RWPE1 (cell line): ENCODE results near the gene GRIN2C.

Experiments used
- CTCF ChIA-PET: fragments of 350-600 bp; sonication (Branson Sonifier 250); formaldehyde crosslinking; extraction: SDS; loops from one replicate; lab custom pipeline; 2021; lab: Yijun Ruan, JAX
- POLR2A ChIA-PET: fragments of 400-600 bp; formaldehyde crosslinking; extraction: SDS; loops from one replicate; lab custom pipeline; 2020; ENCODE audit warnings: antibody characterized with exemption; ENCODE audit not compliant: low non-redundant PET; lab: Yijun Ruan, JAX
- DNase-seq: peaks from one replicate; pipeline ENCODE4 v3.0.0; 2012; ENCODE audit warnings: low spot score
- H3K27ac ChIP-seq: fragments of 450-650 bp; 2 replicates; pipeline ENCODE4 v1.5.1; 2017
- TF ChIP-seq, protein P1 (sequence below): fragments of 450-650 bp; conservative IDR thresholded peaks from 2 replicates; pipeline ENCODE4 v1.5.1; 2017; ENCODE audit warnings: low read depth, mild to moderate bottlenecking

The GRIN2C gene

GRCh38 chr17:74861662-74862107, 2.0 kb upstream of the GRIN2C start:
- POLR2A ChIA-PET = no interaction called here
- TF ChIP-seq, protein P1, sequence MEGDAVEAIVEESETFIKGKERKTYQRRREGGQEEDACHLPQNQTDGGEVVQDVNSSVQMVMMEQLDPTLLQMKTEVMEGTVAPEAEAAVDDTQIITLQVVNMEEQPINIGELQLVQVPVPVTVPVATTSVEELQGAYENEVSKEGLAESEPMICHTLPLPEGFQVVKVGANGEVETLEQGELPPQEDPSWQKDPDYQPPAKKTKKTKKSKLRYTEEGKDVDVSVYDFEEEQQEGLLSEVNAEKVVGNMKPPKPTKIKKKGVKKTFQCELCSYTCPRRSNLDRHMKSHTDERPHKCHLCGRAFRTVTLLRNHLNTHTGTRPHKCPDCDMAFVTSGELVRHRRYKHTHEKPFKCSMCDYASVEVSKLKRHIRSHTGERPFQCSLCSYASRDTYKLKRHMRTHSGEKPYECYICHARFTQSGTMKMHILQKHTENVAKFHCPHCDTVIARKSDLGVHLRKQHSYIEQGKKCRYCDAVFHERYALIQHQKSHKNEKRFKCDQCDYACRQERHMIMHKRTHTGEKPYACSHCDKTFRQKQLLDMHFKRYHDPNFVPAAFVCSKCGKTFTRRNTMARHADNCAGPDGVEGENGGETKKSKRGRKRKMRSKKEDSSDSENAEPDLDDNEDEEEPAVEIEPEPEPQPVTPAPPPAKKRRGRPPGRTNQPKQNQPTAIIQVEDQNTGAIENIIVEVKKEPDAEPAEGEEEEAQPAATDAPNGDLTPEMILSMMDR = no peak
- H3K27ac ChIP-seq = no peak overlapping the region
- CTCF ChIA-PET = interaction anchor here (0.7 to 4.0 kb wide), 8 partner anchors 9 to 204 kb away, joined by 3 to 30 read pairs (median 3); no protein-coding TSS in a partner anchor
- DNase-seq = no peak

GRCh38 chr17:74860872-74861661, 1.4 kb upstream of the GRIN2C start:
- CTCF ChIA-PET = interaction anchor here (0.6 to 1.9 kb wide), 7 partner anchors 8 to 204 kb away, joined by 3 to 10 read pairs (median 3); partner anchors contain the start of gene FDXR
- POLR2A ChIA-PET = no interaction called here
- DNase-seq = no peak
- H3K27ac ChIP-seq = no peak overlapping the region
- TF ChIP-seq, protein P1 = no peak

- TF ChIP-seq, protein P1 = no peak
- CTCF ChIA-PET = interaction anchor here (0.6 to 1.8 kb wide), 5 partner anchors 8 to 203 kb away, joined by 3 to 10 read pairs (median 3); partner anchors contain the start of gene FDXR
- no peak for DNase-seq
These were observed 665 bp upstream of the GRIN2C start for GRCh38 chr17:74860229-74860871.

DNA sequence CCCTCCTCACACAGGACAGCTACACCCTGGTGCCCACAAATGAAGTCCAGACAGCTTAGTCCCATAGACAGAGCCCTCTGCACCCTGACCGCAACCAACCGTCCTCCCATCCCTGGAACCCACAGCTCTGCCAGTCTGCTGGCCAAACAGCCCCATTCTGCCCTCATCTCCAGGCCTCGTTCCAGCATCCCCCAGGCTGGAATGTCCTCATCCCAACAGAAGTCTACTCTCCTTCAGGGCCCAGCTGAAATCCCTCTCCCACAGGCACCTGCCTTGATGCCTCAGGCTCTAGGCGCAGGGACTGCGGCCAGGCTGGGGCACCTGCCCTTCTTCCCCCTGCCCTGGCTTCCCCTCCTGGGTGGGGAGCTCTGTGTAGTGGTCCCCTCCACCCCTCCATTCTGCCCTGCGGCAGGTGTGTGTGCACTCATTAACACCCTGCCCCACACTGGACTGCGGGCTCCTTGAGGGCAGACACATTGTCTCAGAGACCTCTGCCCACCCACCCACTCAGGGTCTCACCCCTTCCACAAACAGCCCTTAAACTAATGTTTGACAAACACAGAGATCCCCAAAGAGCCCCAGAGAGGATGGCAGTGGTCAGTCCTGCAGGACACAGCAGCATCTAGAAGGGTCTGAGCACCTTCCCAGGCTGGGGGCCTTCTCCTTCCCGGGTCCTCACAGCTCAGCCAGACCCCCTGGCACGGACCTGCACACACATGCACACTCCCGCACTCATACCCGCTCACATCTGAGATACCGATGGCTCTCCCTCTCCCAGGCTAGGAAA, 820 bp downstream of the GRIN2C start:
- CTCF ChIA-PET = interaction anchor here (0.6 to 2.6 kb wide), 3 partner anchors 16 to 401 kb away, joined by 3 to 12 read pairs (median 3); no protein-coding TSS in a partner anchor
- DNase-seq = no peak
- TF ChIP-seq, protein P1 = no peak
- POLR2A ChIA-PET = no interaction called here
- no peak overlapping the region for H3K27ac ChIP-seq

More at GRCh38 chr17:74860229-74860871, 665 bp upstream of the GRIN2C start:
- no peak overlapping the region for H3K27ac ChIP-seq
- POLR2A ChIA-PET = no interaction called here

GRCh38 chr17:74857191-74857590, 2.5 kb downstream of the GRIN2C start:
- ChIA-PET CTCF (interaction anchor here (0.7 to 2.6 kb wide), 3 partner anchors 14 to 119 kb away, joined by 4 to 12 read pairs (median 6); no protein-coding TSS in a partner anchor), POLR2A (interaction anchor here (0.6 kb wide), 1 partner anchor 14 kb away, joined by 3 read pairs; no protein-coding TSS in a partner anchor)
- no peak overlapping the region for H3K27ac ChIP-seq
- TF ChIP-seq, protein P1 = no peak
- no peak for DNase-seq
